T-helper 1 cell (primary cell): ENCODE results near the gene TMEM238.

Experiments
- DNase-seq, 5 donors: peaks; one replicate each; pipeline ENCODE4 v3.0.0-alpha.2; 2012 to 2020

The TMEM238 gene

GRCh38 chr19:55400281-55401087 lies 16.4 kb upstream of the TMEM238 start:
- no peak for DNase-seq

GRCh38 chr19:55398200-55398925 lies 14.3 kb upstream of the TMEM238 start:
- peak in 1 of 5 donors; percentile 45 for DNase-seq

GRCh38 chr19:55392820-55393761 lies 9.0 kb upstream of the TMEM238 start:
- no peak for DNase-seq

- no peak for DNase-seq
These were observed 7.9 kb upstream of the TMEM238 start for GRCh38 chr19:55391702-55392615.

GRCh38 chr19:55391191-55391670 lies 7.1 kb upstream of the TMEM238 start:
- no peak for DNase-seq

- DNase-seq, result no peak
These were observed 6.4 kb upstream of the TMEM238 start for GRCh38 chr19:55390461-55390880.

GRCh38 chr19:55389386-55390317 lies 5.6 kb upstream of the TMEM238 start:
- no peak for DNase-seq

GRCh38 chr19:55387736-55388497 lies 3.8 kb upstream of the TMEM238 start:
- no peak for DNase-seq

- peak in 1 of 5 donors; percentile 23 for DNase-seq
These were observed 2.4 kb upstream of the TMEM238 start for GRCh38 chr19:55386493-55386971.

- peak; percentile 94 to 99 (median 97) for DNase-seq
These were observed 1.8 kb upstream of the TMEM238 start, which contains the start of gene RPL28 for GRCh38 chr19:55385724-55386492. Gene RPL28 (plus strand): TSS chr19:55385932. CDS start chr19:55386358, 426 bp downstream.

- peak; percentile 84 to 96 (median 93) for DNase-seq
These were observed 1.0 kb upstream of the TMEM238 start for GRCh38 chr19:55384920-55385723.

GRCh38 chr19:55383279-55384130 lies 587 bp downstream of the TMEM238 start:
- DNase-seq, result peak in 3 of 5 donors; percentile 38 to 63 (median 40)

- no peak for DNase-seq
These were observed 1.5 kb downstream of the TMEM238 start for GRCh38 chr19:55382522-55383054.

GRCh38 chr19:55382013-55382412 lies 2.1 kb downstream of the TMEM238 start:
- DNase-seq, result no peak

GRCh38 chr19:55379174-55379573 lies 4.9 kb downstream of the TMEM238 start:
- DNase-seq, result no peak
